Neural cell (in vitro differentiated cells): ENCODE data around the gene MYOM1. TPM values are rescaled to one million over a fixed set of nuclear protein-coding genes. Genes with fewer than 3 reads are reported as not detected.

ENCODE experiments used
- H2AFZ ChIP-seq: fragments of 200-600, 300-800 bp; sonication (generic), shearing (Covaris generic); 2 replicates; pipeline ENCODE4 v1.6.0; 2014; ENCODE audit warnings: low read depth, mild to moderate bottlenecking, antibody characterized with exemption, low read length, moderate library complexity
- H3F3A ChIP-seq: fragments of 200-600 bp; shearing (Covaris generic); 2 replicates; pipeline ENCODE4 v1.6.1; 2016; ENCODE audit warnings: mild to moderate bottlenecking, moderate library complexity, mixed read lengths, antibody characterized with exemption, low read length; ENCODE audit not compliant: insufficient read depth, poor library complexity, severe bottlenecking
- H3K27ac ChIP-seq: fragments of 200-600, 300-800 bp; sonication (generic), shearing (Covaris generic); 2 replicates; pipeline ENCODE4 v1.5.1; 2014; ENCODE audit warnings: mild to moderate bottlenecking, low read length, moderate library complexity
- H3K27me3 ChIP-seq: fragments of 300-800, 200-600 bp; sonication (generic), shearing (Covaris generic); 2 replicates; pipeline ENCODE4 v1.6.0; 2014; ENCODE audit warnings: mild to moderate bottlenecking, low read depth, low read length, moderate library complexity; ENCODE audit not compliant: insufficient read depth
- H3K36me3 ChIP-seq: fragments of 300-800, 200-600 bp; sonication (generic), shearing (Covaris generic); 2 replicates; pipeline ENCODE4 v1.5.1; 2014; ENCODE audit warnings: mild to moderate bottlenecking, antibody characterized with exemption, low read length, moderate library complexity; ENCODE audit not compliant: insufficient read depth
- H3K4me2 ChIP-seq: fragments of 300-800, 200-600 bp; sonication (generic), shearing (Covaris generic); 2 replicates; pipeline ENCODE4 v1.6.0; 2014; ENCODE audit warnings: mild to moderate bottlenecking, low read length
- H3K4me3 ChIP-seq: fragments of 300-800, 200-600 bp; sonication (generic), shearing (Covaris generic); 2 replicates; pipeline ENCODE4 v1.5.1; 2014; ENCODE audit warnings: mild to moderate bottlenecking, low read length, moderate library complexity
- H3K79me2 ChIP-seq: fragments of 200-600 bp; shearing (Covaris generic); replicated peaks from 2 replicates; pipeline ENCODE4 v1.6.0; 2014; ENCODE audit warnings: mild to moderate bottlenecking, low read length, moderate library complexity; ENCODE audit not compliant: insufficient read depth
- H3K9ac ChIP-seq: fragments of 300-800, 200-600 bp; sonication (generic), shearing (Covaris generic); 2 replicates; pipeline ENCODE4 v1.6.1; 2016; ENCODE audit warnings: mild to moderate bottlenecking, low read length, mixed read lengths
- H3K9me2 ChIP-seq: fragments of 200-600 bp; shearing (Covaris generic); 2 replicates; pipeline ENCODE4 v1.6.1; 2016; ENCODE audit warnings: mild to moderate bottlenecking, low read length, mixed read lengths; ENCODE audit not compliant: insufficient read depth
- H3K9me3 ChIP-seq: fragments of 200-600, 300-800 bp; sonication (generic), shearing (Covaris generic); 2 replicates; pipeline ENCODE4 v1.6.1; 2016; ENCODE audit warnings: mild to moderate bottlenecking, mixed run types, low read length, moderate library complexity, mixed read lengths
- H4K20me1 ChIP-seq: fragments of 200-600 bp; shearing (Covaris generic); 2 replicates; pipeline ENCODE4 v1.6.1; 2016; ENCODE audit warnings: mild to moderate bottlenecking, mixed run types; ENCODE audit not compliant: insufficient read depth
- EP300 ChIP-seq: fragments of 450-650 bp; conservative IDR thresholded peaks from 2 replicates; pipeline ENCODE4 v1.6.1; 2014; ENCODE audit warnings: antibody characterized with exemption, mild to moderate bottlenecking, moderate library complexity; ENCODE audit not compliant: poor library complexity, severe bottlenecking
- EZH2 ChIP-seq: fragments of 200-600, 300-800 bp; shearing (Covaris generic), sonication (generic); IDR thresholded peaks from 2 replicates; pipeline ENCODE4 v1.6.1; 2014; ENCODE audit warnings: antibody characterized with exemption, low read length, borderline replicate concordance, mild to moderate bottlenecking; ENCODE audit not compliant: insufficient read depth, poor library complexity, severe bottlenecking
- MXI1 ChIP-seq: fragments of 450-650 bp; conservative IDR thresholded peaks from 2 replicates; pipeline ENCODE4 v1.6.1; 2014; ENCODE audit warnings: antibody characterized with exemption, mild to moderate bottlenecking; ENCODE audit not compliant: poor library complexity, severe bottlenecking
- POLR2AphosphoS5 ChIP-seq: IDR thresholded peaks from 2 replicates; pipeline ENCODE4 v1.6.1; 2012
- RAD21 ChIP-seq: fragments of 450-650 bp; conservative IDR thresholded peaks from 2 replicates; pipeline ENCODE4 v1.6.1; 2014; ENCODE audit warnings: antibody characterized with exemption, mild to moderate bottlenecking, moderate library complexity
- SMC3 ChIP-seq: fragments of 450-650 bp; conservative IDR thresholded peaks from 2 replicates; pipeline ENCODE4 v1.6.1; 2014; ENCODE audit warnings: antibody characterized with exemption, mild to moderate bottlenecking, moderate library complexity; ENCODE audit not compliant: poor library complexity
- TAF1 ChIP-seq: IDR thresholded peaks from 2 replicates; pipeline ENCODE4 v1.6.1; 2012; ENCODE audit warnings: low read depth
- polyA plus RNA-seq: library from polyadenylated mRNA; depleted of rRNA; stranded (reverse); fragments of >200 nt; gene quantifications from 2 replicates; pipeline ENCODE4 v1.2.3, GENCODE V29; 2014
- TF ChIP-seq, protein P1 (sequence below): fragments of 450-650 bp; IDR thresholded peaks from 2 replicates; pipeline ENCODE4 v1.5.1; 2014; ENCODE audit warnings: antibody characterized with exemption, mild to moderate bottlenecking, moderate library complexity; ENCODE audit not compliant: poor library complexity, severe bottlenecking
- TF ChIP-seq, protein P2 (sequence below): IDR thresholded peaks from 2 replicates; pipeline ENCODE4 v1.6.1; 2012; ENCODE audit warnings: borderline replicate concordance

MYOM1 gene
- polyA plus RNA-seq, 1 donor from 2014 or later: 1.7 TPM

DNA sequence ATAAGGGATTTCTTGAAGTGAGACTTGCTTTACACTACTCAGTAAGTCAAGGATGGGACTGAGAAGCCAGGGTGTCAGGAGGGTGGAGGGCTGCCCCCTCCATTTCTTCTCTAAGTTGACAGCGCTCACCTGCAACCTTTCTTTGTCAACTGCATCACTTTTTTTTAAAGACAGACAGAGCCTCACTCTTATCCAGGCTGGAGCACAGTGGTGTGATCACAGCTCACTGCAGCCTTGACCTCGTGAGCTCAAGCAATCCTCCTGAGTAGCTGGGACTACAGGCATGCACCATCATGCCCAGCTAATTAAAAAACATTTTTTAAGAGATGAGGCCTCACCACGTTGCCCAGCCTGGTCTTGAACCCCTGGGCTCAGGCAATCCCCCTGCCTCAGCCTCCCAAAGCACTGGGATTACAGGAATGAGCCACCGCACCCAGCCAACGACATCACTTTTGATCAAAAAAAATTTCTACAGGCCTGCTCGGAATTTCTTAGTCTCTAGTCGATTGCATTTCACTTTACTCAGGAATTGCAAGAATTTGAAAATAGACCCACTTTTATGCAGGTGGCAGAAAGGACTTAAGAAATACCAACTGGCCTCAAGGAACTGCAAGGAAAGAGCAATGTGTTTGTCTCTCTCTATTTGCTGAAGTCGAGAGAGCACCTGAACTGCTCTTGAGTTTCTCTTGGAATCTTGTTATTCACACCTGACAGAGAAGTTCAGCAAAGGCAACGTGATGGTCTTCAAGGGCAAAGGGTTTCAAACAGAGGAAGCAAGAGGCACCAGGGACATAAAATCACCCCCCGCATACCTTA is 101.4 kb downstream of the MYOM1 start:
- TF ChIP-seq SMC3 (no peak), MXI1 (no peak), EP300 (no peak), POLR2AphosphoS5 (no peak), RAD21 (no peak), EZH2 (no peak), TAF1 (no peak)
- TF ChIP-seq, protein P1, sequence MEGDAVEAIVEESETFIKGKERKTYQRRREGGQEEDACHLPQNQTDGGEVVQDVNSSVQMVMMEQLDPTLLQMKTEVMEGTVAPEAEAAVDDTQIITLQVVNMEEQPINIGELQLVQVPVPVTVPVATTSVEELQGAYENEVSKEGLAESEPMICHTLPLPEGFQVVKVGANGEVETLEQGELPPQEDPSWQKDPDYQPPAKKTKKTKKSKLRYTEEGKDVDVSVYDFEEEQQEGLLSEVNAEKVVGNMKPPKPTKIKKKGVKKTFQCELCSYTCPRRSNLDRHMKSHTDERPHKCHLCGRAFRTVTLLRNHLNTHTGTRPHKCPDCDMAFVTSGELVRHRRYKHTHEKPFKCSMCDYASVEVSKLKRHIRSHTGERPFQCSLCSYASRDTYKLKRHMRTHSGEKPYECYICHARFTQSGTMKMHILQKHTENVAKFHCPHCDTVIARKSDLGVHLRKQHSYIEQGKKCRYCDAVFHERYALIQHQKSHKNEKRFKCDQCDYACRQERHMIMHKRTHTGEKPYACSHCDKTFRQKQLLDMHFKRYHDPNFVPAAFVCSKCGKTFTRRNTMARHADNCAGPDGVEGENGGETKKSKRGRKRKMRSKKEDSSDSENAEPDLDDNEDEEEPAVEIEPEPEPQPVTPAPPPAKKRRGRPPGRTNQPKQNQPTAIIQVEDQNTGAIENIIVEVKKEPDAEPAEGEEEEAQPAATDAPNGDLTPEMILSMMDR: no peak
- TF ChIP-seq, protein P2, sequence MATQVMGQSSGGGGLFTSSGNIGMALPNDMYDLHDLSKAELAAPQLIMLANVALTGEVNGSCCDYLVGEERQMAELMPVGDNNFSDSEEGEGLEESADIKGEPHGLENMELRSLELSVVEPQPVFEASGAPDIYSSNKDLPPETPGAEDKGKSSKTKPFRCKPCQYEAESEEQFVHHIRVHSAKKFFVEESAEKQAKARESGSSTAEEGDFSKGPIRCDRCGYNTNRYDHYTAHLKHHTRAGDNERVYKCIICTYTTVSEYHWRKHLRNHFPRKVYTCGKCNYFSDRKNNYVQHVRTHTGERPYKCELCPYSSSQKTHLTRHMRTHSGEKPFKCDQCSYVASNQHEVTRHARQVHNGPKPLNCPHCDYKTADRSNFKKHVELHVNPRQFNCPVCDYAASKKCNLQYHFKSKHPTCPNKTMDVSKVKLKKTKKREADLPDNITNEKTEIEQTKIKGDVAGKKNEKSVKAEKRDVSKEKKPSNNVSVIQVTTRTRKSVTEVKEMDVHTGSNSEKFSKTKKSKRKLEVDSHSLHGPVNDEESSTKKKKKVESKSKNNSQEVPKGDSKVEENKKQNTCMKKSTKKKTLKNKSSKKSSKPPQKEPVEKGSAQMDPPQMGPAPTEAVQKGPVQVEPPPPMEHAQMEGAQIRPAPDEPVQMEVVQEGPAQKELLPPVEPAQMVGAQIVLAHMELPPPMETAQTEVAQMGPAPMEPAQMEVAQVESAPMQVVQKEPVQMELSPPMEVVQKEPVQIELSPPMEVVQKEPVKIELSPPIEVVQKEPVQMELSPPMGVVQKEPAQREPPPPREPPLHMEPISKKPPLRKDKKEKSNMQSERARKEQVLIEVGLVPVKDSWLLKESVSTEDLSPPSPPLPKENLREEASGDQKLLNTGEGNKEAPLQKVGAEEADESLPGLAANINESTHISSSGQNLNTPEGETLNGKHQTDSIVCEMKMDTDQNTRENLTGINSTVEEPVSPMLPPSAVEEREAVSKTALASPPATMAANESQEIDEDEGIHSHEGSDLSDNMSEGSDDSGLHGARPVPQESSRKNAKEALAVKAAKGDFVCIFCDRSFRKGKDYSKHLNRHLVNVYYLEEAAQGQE: no peak
- H3K4me2 ChIP-seq: no peak overlapping the region
- no peaks in the 10 kb centered on the region for H3K9me2 ChIP-seq
- H3K27me3 ChIP-seq: no peaks in the 10 kb centered on the region
- no peak overlapping the region for H3K27ac ChIP-seq
- H3K9me3 ChIP-seq: no peaks in the 10 kb centered on the region
- no peak overlapping the region for H3K9ac ChIP-seq
- H3F3A ChIP-seq: no peaks in the 10 kb centered on the region
- no peak overlapping the region for H2AFZ ChIP-seq
- H3K4me3 ChIP-seq: no peak overlapping the region
- no peaks in the 10 kb centered on the region for H4K20me1 ChIP-seq
- H3K36me3 ChIP-seq: no peaks in the 10 kb centered on the region
- H3K79me2 ChIP-seq: no peaks in the 10 kb centered on the region

DNA sequence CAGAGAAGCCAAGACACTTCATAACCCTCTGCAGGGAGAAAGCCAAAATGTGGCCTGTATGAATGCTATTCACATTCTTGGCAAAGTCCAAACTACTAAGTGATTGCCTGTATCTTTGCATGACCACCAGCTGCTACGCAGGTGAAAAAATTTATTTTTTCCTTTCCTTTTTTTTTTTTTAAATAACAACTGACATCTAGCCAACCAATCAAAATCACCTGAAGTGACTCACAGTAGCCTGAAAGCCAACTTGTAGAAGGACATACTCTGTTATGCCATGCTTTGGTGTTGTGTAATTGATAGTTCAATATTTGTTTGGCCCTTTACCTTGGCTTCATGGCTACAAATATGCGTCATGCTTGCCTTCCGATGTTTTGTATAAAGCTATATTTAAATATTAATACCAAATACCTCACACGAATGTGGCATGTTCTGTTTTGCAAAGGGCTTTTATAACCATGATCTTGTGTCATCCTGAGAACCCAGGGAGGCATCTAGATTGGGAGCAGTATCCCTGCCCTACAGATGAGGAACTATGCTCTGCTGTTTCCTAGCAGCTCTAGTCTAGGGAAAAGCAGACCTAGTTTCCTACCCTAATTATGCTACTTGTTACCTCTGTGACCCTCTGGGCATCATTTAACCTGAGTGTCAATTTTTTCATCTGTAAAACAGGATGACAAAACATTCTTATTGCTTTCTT is 102.1 kb downstream of the MYOM1 start:
- no peak overlapping the region for H3K4me3 ChIP-seq
- H3K9ac ChIP-seq: no peak overlapping the region
- no peaks in the 10 kb centered on the region for H3K36me3 ChIP-seq
- H2AFZ ChIP-seq: no peak overlapping the region
- no peaks in the 10 kb centered on the region for H3K9me3 ChIP-seq
- no peaks in the 10 kb centered on the region for H3F3A ChIP-seq
- no peaks in the 10 kb centered on the region for H3K79me2 ChIP-seq
- TF ChIP-seq, protein P1: no peak
- no peak for TF ChIP-seq TAF1
- no peak for TF ChIP-seq SMC3
- no peak for TF ChIP-seq EP300
- TF ChIP-seq EZH2: no peak
- no peak for TF ChIP-seq POLR2AphosphoS5
- TF ChIP-seq, protein P2: no peak
- no peak for TF ChIP-seq MXI1
- H4K20me1 ChIP-seq: no peaks in the 10 kb centered on the region
- no peak overlapping the region for H3K4me2 ChIP-seq
- no peaks in the 10 kb centered on the region for H3K27me3 ChIP-seq
- H3K27ac ChIP-seq: no peak overlapping the region
- H3K9me2 ChIP-seq: no peaks in the 10 kb centered on the region
